Hepatocyte (in vitro differentiated cells): Measurements from ENCODE around the gene ADGRG6. TPM values are rescaled to one million over a fixed set of nuclear protein-coding genes. Genes with fewer than 3 reads are reported as not detected.
A peak's percentile ranks its signal among the peaks of the same experiment; 100 is the strongest.

Experiments
- DNase-seq: peaks from one replicate; pipeline ENCODE4 v3.0.0-alpha.2; 2016; ENCODE audit warnings: low spot score
- H2AFZ ChIP-seq: fragments of 200-600 bp; sonication (generic); 2 replicates; pipeline ENCODE4 v1.6.0; 2016; ENCODE audit warnings: antibody characterized with exemption, mild to moderate bottlenecking
- H3K27ac ChIP-seq: fragments of 200-600 bp; sonication (generic); 2 replicates; pipeline ENCODE4 v1.5.1; 2016; ENCODE audit warnings: mild to moderate bottlenecking
- H3K27me3 ChIP-seq: fragments of 200-600 bp; sonication (generic); 2 replicates; pipeline ENCODE4 v1.6.1; 2016
- H3K36me3 ChIP-seq: fragments of 200-600 bp; sonication (generic); replicated peaks from 2 replicates; pipeline ENCODE4 v1.5.1; 2016; ENCODE audit warnings: low read depth; ENCODE audit not compliant: insufficient read depth
- H3K4me1 ChIP-seq: fragments of 200-600 bp; sonication (generic); 2 replicates; pipeline ENCODE4 v1.5.1; 2016; ENCODE audit warnings: mild to moderate bottlenecking, moderate library complexity; ENCODE audit not compliant: insufficient read depth
- H3K4me2 ChIP-seq: fragments of 200-600 bp; sonication (generic); 2 replicates; pipeline ENCODE4 v1.6.0; 2016
- H3K4me3 ChIP-seq: fragments of 200-600 bp; sonication (generic); 2 replicates; pipeline ENCODE4 v1.5.1; 2016; ENCODE audit warnings: mild to moderate bottlenecking
- H3K79me2 ChIP-seq: fragments of 200-600 bp; sonication (generic); 2 replicates; pipeline ENCODE4 v1.6.0; 2017; ENCODE audit warnings: mild to moderate bottlenecking
- H3K9me2 ChIP-seq: fragments of 200-600 bp; sonication (generic); replicated peaks from 2 replicates; pipeline ENCODE4 v1.6.0; 2017; ENCODE audit warnings: mild to moderate bottlenecking; ENCODE audit not compliant: insufficient read depth
- H3K9me3 ChIP-seq: fragments of 200-600 bp; sonication (generic); 2 replicates; pipeline ENCODE4 v1.5.1; 2016; ENCODE audit warnings: low read depth, mild to moderate bottlenecking
- H4K20me1 ChIP-seq: fragments of 200-600 bp; sonication (generic); 2 replicates; pipeline ENCODE4 v1.6.0; 2016; ENCODE audit warnings: mild to moderate bottlenecking; ENCODE audit not compliant: insufficient read depth, poor library complexity, severe bottlenecking
- EZH2 ChIP-seq: fragments of 200-600 bp; sonication (generic); IDR thresholded peaks from 2 replicates; pipeline ENCODE4 v1.6.1; 2016; ENCODE audit warnings: antibody characterized with exemption, mild to moderate bottlenecking, borderline replicate concordance
- EZH2phosphoT487 ChIP-seq: fragments of 200-600 bp; sonication (generic); IDR thresholded peaks from one replicate; pipeline ENCODE4 v1.6.1; 2018; ENCODE audit warnings: antibody characterized with exemption, mild to moderate bottlenecking, low read depth, moderate library complexity; ENCODE audit not compliant: unreplicated experiment, severe bottlenecking
- WGBS: methylation state at CpG from one replicate; pipeline ENCODE4 v1.1.6; 2016; ENCODE audit warnings: low lambda C conversion rate; ENCODE audit errors: missing lambda C conversion rate; 5-methylcytosine and 5-hydroxymethylcytosine counted together
- polyA plus RNA-seq: library from polyadenylated mRNA; unstranded; fragments of >200 nt; fragmentation: Nextera tagmentation; extraction: Ambion mirVana; gene quantifications from 2 replicates; pipeline ENCODE4 v1.2.1, GENCODE V29; 2016
- total RNA-seq: library from RNA; depleted of rRNA; stranded (reverse); fragments of >200 nt; gene quantifications from 2 replicates; pipeline ENCODE4 v1.2.3, GENCODE V29; 2014
- TF ChIP-seq, protein P1 (sequence below): fragments of 200-600 bp; sonication (generic); IDR thresholded peaks from 2 replicates; pipeline ENCODE4 v1.5.1; 2016; ENCODE audit warnings: antibody characterized with exemption, mild to moderate bottlenecking; ENCODE audit not compliant: poor library complexity

ADGRG6 gene
- total and polyA plus RNA-seq, 2 experiments from 2014 or later, result 13.9 to 92.0 TPM

DNA sequence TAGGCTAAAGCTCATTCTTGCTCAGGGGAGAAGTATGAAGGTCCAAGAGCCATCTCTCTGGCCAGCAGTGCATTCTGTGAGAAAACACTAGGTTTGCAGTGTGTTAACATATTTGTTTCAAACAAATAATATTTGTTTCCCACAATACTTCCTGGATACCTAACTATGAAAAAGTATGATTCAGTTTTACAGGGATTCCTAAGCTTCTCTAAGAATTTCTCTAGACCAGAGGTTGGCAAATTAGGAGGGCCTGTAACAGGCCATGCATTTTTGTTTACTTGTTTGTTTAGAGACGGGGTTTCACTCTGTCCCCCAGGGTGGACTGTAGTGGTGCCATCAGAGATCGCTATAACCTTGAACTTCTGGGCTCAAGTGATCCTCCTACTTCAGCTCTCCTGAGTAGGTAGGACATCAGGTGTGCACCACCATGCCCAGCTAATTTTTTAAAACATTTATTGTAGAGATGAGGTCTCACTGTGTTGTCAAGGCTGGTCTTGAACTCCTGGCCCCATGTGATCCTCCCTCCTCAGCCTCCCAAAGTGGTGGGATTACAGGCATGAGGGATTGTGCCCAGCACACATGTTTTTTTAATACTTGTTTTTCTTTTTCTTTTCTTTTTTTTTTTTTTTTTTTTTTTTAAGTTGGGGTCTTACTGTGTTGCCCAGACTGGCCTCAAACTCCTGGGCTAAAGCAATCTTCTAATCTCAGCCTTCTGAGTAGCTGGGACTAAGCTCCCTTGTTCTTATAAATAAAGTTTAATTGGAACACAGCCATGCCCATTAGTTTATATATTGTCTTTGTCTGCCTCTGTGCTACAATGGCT is 71.7 kb downstream of the ADGRG6 start:
- H3K27ac ChIP-seq, result peak overlapping the region; percentile 71

DNA sequence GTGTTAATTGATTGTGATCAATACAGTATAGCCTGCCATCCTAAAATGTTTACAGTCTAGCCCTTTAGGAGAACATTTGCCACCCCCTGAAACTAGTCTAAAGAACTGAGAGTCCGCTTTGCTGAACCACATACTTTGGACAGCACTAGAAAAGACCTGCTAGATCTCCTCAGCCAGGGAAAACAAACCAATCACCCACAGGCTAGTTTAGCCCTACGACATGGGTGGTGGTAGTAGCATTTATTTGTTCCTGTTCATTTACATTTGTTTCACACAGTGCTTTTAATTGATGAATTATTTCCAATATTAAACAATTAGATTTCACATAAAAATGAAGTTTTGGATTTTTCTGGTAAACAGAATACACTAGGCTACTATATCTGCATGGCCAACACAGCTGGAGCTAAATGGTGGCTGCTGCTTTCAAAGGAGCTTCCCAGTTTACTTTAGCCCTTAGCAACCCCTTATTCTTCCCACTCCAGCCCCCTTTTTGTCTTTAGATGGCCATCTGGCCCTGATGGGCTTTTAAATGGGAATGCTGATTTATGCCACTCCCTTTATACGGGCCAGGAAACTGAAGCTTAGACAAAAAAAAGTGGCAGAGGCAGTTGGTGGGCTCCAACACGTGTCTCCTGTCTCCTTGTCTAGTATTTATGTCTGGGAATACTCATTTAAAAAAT is 72.4 kb downstream of the ADGRG6 start:
- H3K79me2 ChIP-seq, result no peaks in the 10 kb centered on the region
- DNase-seq, result no peak
- H3K9me2 ChIP-seq, result no peaks in the 10 kb centered on the region
- H4K20me1 ChIP-seq, result no peaks in the 10 kb centered on the region
- H3K36me3 ChIP-seq, result no peaks in the 10 kb centered on the region
- H3K4me2 ChIP-seq, result peak overlapping the region; percentile 47
- H3K9me3 ChIP-seq, result no peaks in the 10 kb centered on the region
- no peaks in the 10 kb centered on the region for H3K27me3 ChIP-seq
- H2AFZ ChIP-seq, result no peak overlapping the region
- H3K27ac ChIP-seq, result peak overlapping the region; percentile 71
- H3K4me1 ChIP-seq, result peaks cover 62% of the 10 kb centered on the region
- H3K4me3 ChIP-seq, result no peak overlapping the region
- TF ChIP-seq EZH2, result no peak
- TF ChIP-seq EZH2phosphoT487, result no peak
- TF ChIP-seq, protein P1, sequence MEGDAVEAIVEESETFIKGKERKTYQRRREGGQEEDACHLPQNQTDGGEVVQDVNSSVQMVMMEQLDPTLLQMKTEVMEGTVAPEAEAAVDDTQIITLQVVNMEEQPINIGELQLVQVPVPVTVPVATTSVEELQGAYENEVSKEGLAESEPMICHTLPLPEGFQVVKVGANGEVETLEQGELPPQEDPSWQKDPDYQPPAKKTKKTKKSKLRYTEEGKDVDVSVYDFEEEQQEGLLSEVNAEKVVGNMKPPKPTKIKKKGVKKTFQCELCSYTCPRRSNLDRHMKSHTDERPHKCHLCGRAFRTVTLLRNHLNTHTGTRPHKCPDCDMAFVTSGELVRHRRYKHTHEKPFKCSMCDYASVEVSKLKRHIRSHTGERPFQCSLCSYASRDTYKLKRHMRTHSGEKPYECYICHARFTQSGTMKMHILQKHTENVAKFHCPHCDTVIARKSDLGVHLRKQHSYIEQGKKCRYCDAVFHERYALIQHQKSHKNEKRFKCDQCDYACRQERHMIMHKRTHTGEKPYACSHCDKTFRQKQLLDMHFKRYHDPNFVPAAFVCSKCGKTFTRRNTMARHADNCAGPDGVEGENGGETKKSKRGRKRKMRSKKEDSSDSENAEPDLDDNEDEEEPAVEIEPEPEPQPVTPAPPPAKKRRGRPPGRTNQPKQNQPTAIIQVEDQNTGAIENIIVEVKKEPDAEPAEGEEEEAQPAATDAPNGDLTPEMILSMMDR, result no peak
- WGBS, result 63% methylated on average over 4 of the region's 4 CpGs

More for the DNA sequence above, 71.7 kb downstream of the ADGRG6 start:
- no peak for DNase-seq
- H3K4me3 ChIP-seq, result no peak overlapping the region
- no peak overlapping the region for H3K4me2 ChIP-seq
- H3K9me3 ChIP-seq, result no peaks in the 10 kb centered on the region
- H3K4me1 ChIP-seq, result peaks cover 57% of the 10 kb centered on the region
- H3K36me3 ChIP-seq, result no peaks in the 10 kb centered on the region
- WGBS, result 83% methylated on average over 2 of the region's 2 CpGs
- no peak overlapping the region for H2AFZ ChIP-seq
- no peaks in the 10 kb centered on the region for H3K79me2 ChIP-seq
- no peaks in the 10 kb centered on the region for H4K20me1 ChIP-seq
- no peaks in the 10 kb centered on the region for H3K27me3 ChIP-seq
- H3K9me2 ChIP-seq, result no peaks in the 10 kb centered on the region
- no peak for TF ChIP-seq EZH2phosphoT487
- TF ChIP-seq, protein P1, result no peak
- no peak for TF ChIP-seq EZH2

DNA sequence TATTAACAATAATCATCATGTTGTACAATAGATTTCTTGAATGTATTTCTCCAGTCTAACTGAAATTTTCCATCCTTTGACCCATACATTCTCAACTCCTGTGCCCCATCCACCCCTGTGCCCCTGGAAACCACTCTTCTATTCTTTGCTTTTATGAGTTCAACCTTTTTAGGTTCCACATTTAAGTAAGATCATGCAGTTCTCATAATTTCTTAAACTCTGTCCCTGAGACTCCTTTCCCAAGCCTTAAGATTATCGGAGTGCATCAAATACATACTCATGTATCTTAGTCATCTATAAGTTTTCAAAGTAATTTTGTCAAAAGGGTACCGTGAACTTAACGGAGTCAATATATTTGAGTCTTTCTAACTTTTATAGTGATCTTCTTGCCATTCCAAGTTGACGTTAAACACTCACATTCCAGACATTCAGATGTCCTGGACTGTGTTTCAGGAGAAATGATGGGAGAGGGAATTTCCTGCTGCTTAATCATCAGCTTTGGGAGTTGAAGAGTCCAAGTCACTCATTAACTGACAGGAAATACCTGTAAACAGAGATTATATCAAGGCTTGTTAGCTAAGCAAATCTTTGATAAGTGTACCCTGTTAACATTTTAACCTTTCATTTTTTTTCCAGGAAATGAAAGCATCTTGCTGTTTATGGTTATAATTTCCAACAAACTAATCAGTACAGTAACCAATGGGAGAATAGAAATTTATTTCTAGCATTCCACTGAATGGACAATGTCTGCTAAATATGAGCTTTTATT is 73.3 kb downstream of the ADGRG6 start:
- Histone ChIP-seq H4K20me1 (no peaks in the 10 kb centered on the region), H3K36me3 (no peaks in the 10 kb centered on the region), H2AFZ (no peak overlapping the region), H3K27ac (peak overlapping the region; percentile 71), H3K79me2 (no peaks in the 10 kb centered on the region), H3K27me3 (no peaks in the 10 kb centered on the region), H3K9me2 (no peaks in the 10 kb centered on the region), H3K9me3 (no peaks in the 10 kb centered on the region), H3K4me1 (peaks cover 62% of the 10 kb centered on the region), H3K4me3 (no peak overlapping the region), H3K4me2 (peak overlapping the region; percentile 47)
- no peak for TF ChIP-seq EZH2phosphoT487
- TF ChIP-seq, protein P1, result no peak
- peak; percentile 68 for DNase-seq
- 9% methylated on average over 4 of the region's 4 CpGs for WGBS
